ENCODE data around the gene CRAMP1. TPM values are rescaled to one million over a fixed set of nuclear protein-coding genes. Genes with fewer than 3 reads are reported as not detected.

CRAMP1 gene
- polyA plus RNA-seq, 2 of the 4 experiments (the other 2 are of a cell fraction) = 6.5 to 9.1 TPM

DNA sequence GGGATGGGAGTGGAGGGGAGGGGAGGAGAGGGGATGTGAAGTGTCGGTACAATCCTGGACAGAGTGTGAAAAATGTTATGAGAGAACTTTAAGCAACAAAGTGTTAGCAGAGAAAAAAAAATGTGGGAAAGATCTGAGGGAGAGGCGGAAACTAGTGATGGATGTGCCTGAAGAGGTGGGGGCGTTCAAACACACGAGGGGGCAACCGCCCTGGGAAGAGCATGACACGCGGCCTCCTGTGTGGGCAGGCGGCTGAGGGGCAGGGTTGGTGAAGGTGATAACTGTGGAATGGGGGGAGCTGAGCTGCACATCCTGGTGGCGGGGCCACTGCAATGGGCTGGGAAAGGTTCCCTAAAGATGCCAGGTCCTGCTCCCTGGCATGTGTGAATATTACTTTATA, 30.4 kb upstream of the CRAMP1 start:
- TF ChIP-seq CBX2 (IDR thresholded peaks at IDR 0.05; ENCODE audit: borderline replicate concordance, low read depth) = no peak
- CTCF ChIA-PET = interaction anchor here (0.7 kb wide), 1 partner anchor 227 kb away, joined by 3 read pairs; no protein-coding TSS in a partner anchor
- 82% methylated on average over 9 of the region's 9 CpGs for WGBS (ENCODE audit: missing lambda C conversion rate)
- Histone ChIP-seq H3K4me3 (no peak overlapping the region), H3K4me2 (no peak overlapping the region), H3K27ac (no peak overlapping the region), H3K4me1 (no peaks in the 10 kb centered on the region), H3K9me3 (no peaks in the 10 kb centered on the region)
- FAIRE-seq (no peak), ATAC-seq (no peak), DNase-seq (ENCODE audit: low read depth in 1 of 2, low spot score in 1 of 2) (no peak)
- POLR2A ChIA-PET = no interaction called here

DNA sequence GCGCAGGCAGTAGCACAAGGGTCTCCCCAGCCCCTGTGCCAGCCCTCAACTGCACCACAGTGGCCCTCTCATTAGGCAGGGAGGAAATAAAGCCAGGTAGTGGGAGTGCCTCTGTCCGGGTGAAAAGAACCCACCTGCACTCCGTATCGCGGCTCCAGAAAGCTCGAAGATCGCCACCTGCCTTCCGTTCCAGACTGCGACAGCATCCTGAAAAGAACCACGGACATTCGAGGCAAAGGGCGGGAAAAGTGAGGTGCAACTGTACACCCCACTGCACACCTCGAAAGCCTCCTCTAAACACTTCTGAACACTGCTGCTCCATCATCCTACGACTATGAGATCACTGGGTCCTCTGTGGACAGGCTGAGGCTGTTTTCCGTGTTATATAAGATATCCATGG, 29.0 kb upstream of the CRAMP1 start:
- H3K4me3 ChIP-seq = no peak overlapping the region
- FAIRE-seq = no peak
- no peak overlapping the region for H3K4me2 ChIP-seq
- 92% methylated on average over 15 of the region's 15 CpGs for WGBS (ENCODE audit: missing lambda C conversion rate)
- no peak for ATAC-seq
- ChIA-PET POLR2A (no interaction called here), CTCF (no interaction called here)
- DNase-seq (ENCODE audit: low read depth in 1 of 2, low spot score in 1 of 2) = peak in 1 of 2 experiments; percentile 17
- H3K27ac ChIP-seq = no peak overlapping the region
- no peaks in the 10 kb centered on the region for H3K9me3 ChIP-seq
- peak; percentile 43; the same call in 1 of the 2 replicates for TF ChIP-seq E2F6 (IDR thresholded peaks at IDR 0.05; ENCODE audit: borderline replicate concordance, low read depth)
- TF ChIP-seq KDM5A (IDR thresholded peaks at IDR 0.05) = no peak
- H3K4me1 ChIP-seq = no peaks in the 10 kb centered on the region

GRCh38 chr16:1584926-1585484, 27.2 kb upstream of the CRAMP1 start:
- H3K27ac ChIP-seq = no peak overlapping the region
- no peak for ATAC-seq
- no peak overlapping the region for H3K4me2 ChIP-seq
- ChIA-PET CTCF (no interaction called here), POLR2A (no interaction called here)
- H3K4me1 ChIP-seq = no peaks in the 10 kb centered on the region
- no peak for DNase-seq (ENCODE audit: low read depth in 1 of 2, low spot score in 1 of 2)
- TF ChIP-seq CEBPB (IDR thresholded peaks at IDR 0.05) = no peak
- TF ChIP-seq JUNB (IDR thresholded peaks at IDR 0.05) = no peak
- no peak for TF ChIP-seq CHD2 (IDR thresholded peaks at IDR 0.05; ENCODE audit: low read length, partially characterized antibody)
- no peak for TF ChIP-seq ZC3H11A (IDR thresholded peaks at IDR 0.05)
- no peak for TF ChIP-seq NFE2L2 (conservative IDR thresholded peaks at IDR 0.05; ENCODE audit: low read length)
- TF ChIP-seq ZNF302 (CRISPR knock-in tag; IDR thresholded peaks at IDR 0.05) = no peak
- TF ChIP-seq ZSCAN20 (CRISPR knock-in tag; IDR thresholded peaks at IDR 0.05) = no peak
- no peaks in the 10 kb centered on the region for H3K9me3 ChIP-seq
- no peak for FAIRE-seq
- WGBS (ENCODE audit: missing lambda C conversion rate) = 70% methylated on average over 8 of the region's 8 CpGs
- H3K4me3 ChIP-seq = no peak overlapping the region

DNA sequence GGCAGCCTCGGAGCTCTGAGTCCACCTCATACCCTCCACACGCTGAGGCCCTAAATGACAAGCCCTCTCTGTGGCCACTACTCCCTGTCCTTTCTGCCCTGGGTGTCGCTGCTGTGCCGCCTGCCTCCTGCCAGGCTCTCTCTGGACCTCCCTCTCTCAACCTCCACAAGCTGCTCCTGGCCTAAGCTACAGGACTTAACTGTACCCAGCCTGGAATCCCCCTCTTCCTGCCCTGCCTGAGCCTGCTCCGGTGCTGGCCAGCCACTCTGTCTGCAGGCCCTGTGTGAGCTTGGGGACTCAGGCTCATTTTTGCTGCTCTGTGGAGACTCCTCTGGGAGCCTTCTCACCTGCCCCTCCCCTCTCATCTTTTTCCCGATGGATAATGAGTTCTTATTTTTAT, 21.8 kb upstream of the CRAMP1 start:
- TF ChIP-seq RNF2 (IDR thresholded peaks at IDR 0.05; ENCODE audit: borderline replicate concordance, low read depth) = no peak
- TF ChIP-seq CTCF (IDR thresholded peaks at IDR 0.05) = no peak
- no peak for TF ChIP-seq ESRRA (IDR thresholded peaks at IDR 0.05; ENCODE audit: borderline replicate concordance, low read length)
- CTCF ChIA-PET = interaction anchor here (1.1 kb wide), 1 partner anchor 16 kb away, joined by 3 read pairs; no protein-coding TSS in a partner anchor
- FAIRE-seq = no peak

More for the DNA sequence above, 21.8 kb upstream of the CRAMP1 start:
- no peaks in the 10 kb centered on the region for H3K9me3 ChIP-seq
- no peak overlapping the region for H3K4me2 ChIP-seq
- no peak; a peak in 1 of 6 replicates for ATAC-seq
- no peak for DNase-seq (ENCODE audit: low read depth in 1 of 2, low spot score in 1 of 2)
- no peak overlapping the region for H3K4me3 ChIP-seq
- H3K27ac ChIP-seq = no peak overlapping the region
- H3K4me1 ChIP-seq = no peaks in the 10 kb centered on the region
- WGBS (ENCODE audit: missing lambda C conversion rate) = 87% methylated on average over 6 of the region's 6 CpGs
- POLR2A ChIA-PET = no interaction called here
